GM23338 (cell line): ENCODE data around the gene MGME1. TPM values are rescaled to one million over a fixed set of nuclear protein-coding genes. Genes with fewer than 3 reads are reported as not detected.
A peak's percentile ranks its signal among the peaks of the same experiment; 100 is the strongest.

Experiments used
- ATAC-seq: fragments of 200-7000 bp; cut with Tn5 transposase; 3 replicates; pipeline ENCODE4 v1.9.1; 2020
- DNase-seq: peaks from one replicate; pipeline ENCODE4 v3.0.0-alpha.2; 2015; ENCODE audit warnings: low spot score
- H2AFZ ChIP-seq: fragments of 200-600 bp; sonication (generic); 2 replicates; pipeline ENCODE4 v1.8.0; 2016; ENCODE audit warnings: antibody characterized with exemption, mild to moderate bottlenecking, moderate library complexity
- H3F3A ChIP-seq: fragments of 200-600 bp; sonication (generic); replicated peaks from 2 replicates; pipeline ENCODE4 v1.8.0; 2017; ENCODE audit warnings: antibody characterized with exemption, mixed run types, low read depth
- H3K27ac ChIP-seq: fragments of 200-600 bp; sonication (generic); 2 replicates; pipeline ENCODE4 v1.6.1; 2016; ENCODE audit warnings: low read depth
- H3K27me3 ChIP-seq: fragments of 200-600 bp; sonication (generic); 2 replicates; pipeline ENCODE4 v1.8.0; 2016; ENCODE audit warnings: mild to moderate bottlenecking, mixed run types, moderate library complexity; ENCODE audit not compliant: insufficient read depth
- H3K36me3 ChIP-seq: fragments of 200-600 bp; sonication (generic); 2 replicates; pipeline ENCODE4 v1.8.0; 2016; ENCODE audit warnings: mild to moderate bottlenecking; ENCODE audit not compliant: insufficient read depth
- H3K4me1 ChIP-seq: fragments of 200-600 bp; sonication (generic); 2 replicates; pipeline ENCODE4 v1.8.0; 2016; ENCODE audit warnings: mild to moderate bottlenecking, moderate library complexity; ENCODE audit not compliant: insufficient read depth
- H3K4me2 ChIP-seq: fragments of 200-600 bp; sonication (generic); 2 replicates; pipeline ENCODE4 v1.7.1; 2017; ENCODE audit warnings: mixed run types
- H3K4me3 ChIP-seq: fragments of 200-600 bp; sonication (generic); 2 replicates; pipeline ENCODE4 v1.6.1; 2016; ENCODE audit warnings: mixed run types
- H3K79me2 ChIP-seq: fragments of 200-600 bp; sonication (generic); replicated peaks from 2 replicates; pipeline ENCODE4 v1.8.0; 2017; ENCODE audit warnings: mild to moderate bottlenecking; ENCODE audit not compliant: insufficient read depth
- H3K9me2 ChIP-seq: fragments of 200-600 bp; sonication (generic); 2 replicates; pipeline ENCODE4 v1.8.0; 2017; ENCODE audit not compliant: insufficient read depth
- H4K20me1 ChIP-seq: fragments of 200-600 bp; sonication (generic); replicated peaks from 2 replicates; pipeline ENCODE4 v1.8.0; 2017; ENCODE audit warnings: mild to moderate bottlenecking; ENCODE audit not compliant: insufficient read depth
- H3K27ac Mint-ChIP-seq: 2 replicates; pipeline ENCODE4 v1.8.0; 2020; ENCODE audit warnings: inconsistent platforms, mild to moderate bottlenecking, moderate library complexity, mixed read lengths
- H3K27me3 Mint-ChIP-seq: 3 replicates; pipeline ENCODE4 v1.8.0; 2022; ENCODE audit warnings: low read depth, mild to moderate bottlenecking, moderate library complexity, mixed read lengths, inconsistent platforms; ENCODE audit not compliant: insufficient read depth, poor library complexity
- H3K36me3 Mint-ChIP-seq: 3 replicates; pipeline ENCODE4 v1.8.0; 2021; ENCODE audit warnings: low read depth, mild to moderate bottlenecking, inconsistent platforms, moderate library complexity, mixed read lengths
- H3K4me1 Mint-ChIP-seq: 3 replicates; pipeline ENCODE4 v1.8.0; 2020; ENCODE audit warnings: mild to moderate bottlenecking, inconsistent platforms, mixed read lengths
- H3K4me3 Mint-ChIP-seq: 3 replicates; pipeline ENCODE4 v1.8.0; 2021; ENCODE audit warnings: moderate library complexity, mild to moderate bottlenecking, inconsistent platforms, mixed read lengths
- H3K9me3 Mint-ChIP-seq: 3 replicates; pipeline ENCODE4 v1.8.0; 2020; ENCODE audit warnings: moderate library complexity, mild to moderate bottlenecking, inconsistent platforms, mixed read lengths
- CTCF ChIP-seq, 2 experiments: fragments of 200-600 bp in 1 of 2; sonication (generic) in 1 of 2; conservative IDR thresholded peaks; 2 replicates each; pipeline versions ENCODE4 v1.5.1 to v1.6.1; 2016 to 2017; ENCODE audit warnings: antibody characterized with exemption in 2 of 2, low read depth in 2 of 2, mild to moderate bottlenecking in 2 of 2, moderate library complexity in 1 of 2
- NANOG ChIP-seq: IDR thresholded peaks from 2 replicates; pipeline ENCODE4 v1.6.1; 2016; ENCODE audit warnings: antibody characterized with exemption, borderline replicate concordance
- POLR2AphosphoS5 ChIP-seq: IDR thresholded peaks from 2 replicates; pipeline ENCODE4 v1.6.1; 2016; ENCODE audit warnings: antibody characterized with exemption, low read depth
- STAT1 ChIP-seq: IDR thresholded peaks from one replicate; pipeline ENCODE4 v1.6.1; 2016; ENCODE audit warnings: antibody characterized with exemption; ENCODE audit not compliant: unreplicated experiment
- ZNF331 ChIP-seq: fragments of 250-450 bp; sonication (Bioruptor Pico); IDR thresholded peaks from 2 replicates; pipeline ENCODE4 v1.5.0; 2020; ENCODE audit warnings: low read depth, mild to moderate bottlenecking, moderate library complexity
- ZNF462 ChIP-seq: fragments of 250-450 bp; sonication (Bioruptor Pico); IDR thresholded peaks from 2 replicates; pipeline ENCODE4 v1.5.0; 2020; ENCODE audit warnings: mild to moderate bottlenecking, moderate library complexity
- polyA plus RNA-seq: library from polyadenylated mRNA; unstranded; fragments of >200 nt; fragmentation: Nextera tagmentation; extraction: Ambion mirVana; gene quantifications from 2 replicates; pipeline ENCODE4 v1.2.1, GENCODE V29; 2016
- total RNA-seq: library from RNA; depleted of rRNA; stranded (reverse); fragments of >200 nt; shearing (Covaris generic); gene quantifications from 2 replicates; pipeline ENCODE4 v1.2.3, GENCODE V29; 2014

The MGME1 gene
- total and polyA plus RNA-seq, 2 experiments from 2014 or later = 43.1 to 56.9 TPM

- TF ChIP-seq STAT1 (no peak), NANOG (no peak)
These were observed 13.5 kb upstream of the MGME1 start (continued) for GRCh38 chr20:17955302-17955701.

- Histone ChIP-seq H3K4me2 (no peak overlapping the region), H2AFZ (no peak overlapping the region), H3F3A (peaks cover 16% of the 10 kb centered on the region), H3K27ac (peak overlapping the region; percentile 75), H3K4me1 (peaks cover 19% of the 10 kb centered on the region; the same call in 1 of the 2 replicates), H3K4me3 (no peak overlapping the region), H3K36me3 (peaks cover 44% of the 10 kb centered on the region), H3K9me2 (no peaks in the 10 kb centered on the region), H4K20me1 (peaks cover 82% of the 10 kb centered on the region), H3K79me2 (peaks cover 100% of the 10 kb centered on the region), H3K27me3 (no peaks in the 10 kb centered on the region)
- DNase-seq (no peak), ATAC-seq (no peak)
- peaks cover 30% of the 10 kb centered on the region for H3K4me1 Mint-ChIP-seq
- H3K36me3 Mint-ChIP-seq = peaks cover 87% of the 10 kb centered on the region
- H3K27ac Mint-ChIP-seq = no peak overlapping the region
- no peak overlapping the region for H3K4me3 Mint-ChIP-seq
- peaks cover 5% of the 10 kb centered on the region for H3K27me3 Mint-ChIP-seq
- no peaks in the 10 kb centered on the region for H3K9me3 Mint-ChIP-seq
- TF ChIP-seq ZNF462 (CRISPR knock-in tag) (no peak), CTCF (conservative IDR thresholded peaks at IDR 0.05; ENCODE audit: low read depth in 2 of 2) (no peak), POLR2AphosphoS5 (0 out of 2 replicates have a peak, but pooled peaks have one; percentile 7), ZNF331 (CRISPR knock-in tag) (no peak), STAT1 (no peak)
These were observed 12.6 kb upstream of the MGME1 start for GRCh38 chr20:17956099-17956685.
